ENCODE results near the gene TAF3.
"Not testable (repeated sequence)": the region's sequence is repeated elsewhere in the genome, so short reads cannot be mapped to it uniquely, and the experiment has no call there.

TAF3 gene, protein sequence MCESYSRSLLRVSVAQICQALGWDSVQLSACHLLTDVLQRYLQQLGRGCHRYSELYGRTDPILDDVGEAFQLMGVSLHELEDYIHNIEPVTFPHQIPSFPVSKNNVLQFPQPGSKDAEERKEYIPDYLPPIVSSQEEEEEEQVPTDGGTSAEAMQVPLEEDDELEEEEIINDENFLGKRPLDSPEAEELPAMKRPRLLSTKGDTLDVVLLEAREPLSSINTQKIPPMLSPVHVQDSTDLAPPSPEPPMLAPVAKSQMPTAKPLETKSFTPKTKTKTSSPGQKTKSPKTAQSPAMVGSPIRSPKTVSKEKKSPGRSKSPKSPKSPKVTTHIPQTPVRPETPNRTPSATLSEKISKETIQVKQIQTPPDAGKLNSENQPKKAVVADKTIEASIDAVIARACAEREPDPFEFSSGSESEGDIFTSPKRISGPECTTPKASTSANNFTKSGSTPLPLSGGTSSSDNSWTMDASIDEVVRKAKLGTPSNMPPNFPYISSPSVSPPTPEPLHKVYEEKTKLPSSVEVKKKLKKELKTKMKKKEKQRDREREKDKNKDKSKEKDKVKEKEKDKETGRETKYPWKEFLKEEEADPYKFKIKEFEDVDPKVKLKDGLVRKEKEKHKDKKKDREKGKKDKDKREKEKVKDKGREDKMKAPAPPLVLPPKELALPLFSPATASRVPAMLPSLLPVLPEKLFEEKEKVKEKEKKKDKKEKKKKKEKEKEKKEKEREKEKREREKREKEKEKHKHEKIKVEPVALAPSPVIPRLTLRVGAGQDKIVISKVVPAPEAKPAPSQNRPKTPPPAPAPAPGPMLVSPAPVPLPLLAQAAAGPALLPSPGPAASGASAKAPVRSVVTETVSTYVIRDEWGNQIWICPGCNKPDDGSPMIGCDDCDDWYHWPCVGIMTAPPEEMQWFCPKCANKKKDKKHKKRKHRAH

DNA sequence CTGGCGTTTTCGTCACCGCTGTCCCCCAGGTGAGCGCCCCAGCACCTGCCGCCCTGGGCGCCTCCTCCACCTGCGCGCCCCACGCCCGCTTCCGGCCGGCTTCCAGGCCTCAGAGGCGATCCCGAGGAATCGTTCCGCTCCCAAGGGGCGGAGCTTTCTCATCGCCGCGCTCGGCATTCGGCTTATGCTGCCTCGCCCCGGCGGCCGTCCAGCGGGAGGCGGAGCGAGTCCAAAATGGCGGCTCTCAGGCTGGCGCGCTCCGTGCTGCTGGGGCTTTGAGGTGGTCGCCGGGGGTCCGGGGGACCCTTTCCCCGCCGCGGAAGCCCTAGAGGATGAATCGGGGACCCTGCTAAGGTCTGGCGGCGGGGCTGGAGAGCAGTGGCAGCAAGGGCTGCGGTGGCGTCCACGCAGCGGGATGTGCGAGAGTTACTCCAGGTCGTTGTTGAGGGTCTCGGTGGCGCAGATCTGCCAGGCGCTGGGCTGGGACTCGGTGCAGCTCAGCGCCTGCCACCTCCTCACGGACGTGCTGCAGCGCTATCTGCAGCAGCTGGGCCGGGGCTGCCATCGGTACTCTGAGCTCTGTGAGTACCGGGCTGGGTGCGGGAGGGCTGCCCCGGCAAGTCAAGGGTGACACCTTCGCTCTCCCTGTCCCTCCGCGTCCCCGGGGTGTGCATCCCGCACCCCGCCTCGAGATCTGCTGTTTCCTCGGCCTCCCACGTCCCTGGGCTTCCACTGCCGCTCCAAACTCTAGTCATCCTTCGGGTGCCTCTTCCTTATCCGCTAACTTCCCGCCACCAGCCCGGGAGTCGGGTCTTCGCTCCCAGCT is at the start of gene TAF3:
Gene TAF3, plus strand, starts transcription at position 211 of the 826 bp plus-strand sequence. Its CDS starts 205 bp downstream, at position 416.
- no peaks in the 10 kb centered on the region for H3K27me3 Mint-ChIP-seq
- H3K9me3 Mint-ChIP-seq (ENCODE audit: low read depth) = no peaks in the 10 kb centered on the region
- H3K36me3 Mint-ChIP-seq = no peaks in the 10 kb centered on the region
- H3K27ac Mint-ChIP-seq = peak within 1 kb of the TSS; percentile 93
- H3K4me1 Mint-ChIP-seq (ENCODE audit: low read depth) = peaks cover 43% of the 10 kb centered on the region
- H3K4me3 Mint-ChIP-seq = peak within 1 kb of the TSS; percentile 99

DNA sequence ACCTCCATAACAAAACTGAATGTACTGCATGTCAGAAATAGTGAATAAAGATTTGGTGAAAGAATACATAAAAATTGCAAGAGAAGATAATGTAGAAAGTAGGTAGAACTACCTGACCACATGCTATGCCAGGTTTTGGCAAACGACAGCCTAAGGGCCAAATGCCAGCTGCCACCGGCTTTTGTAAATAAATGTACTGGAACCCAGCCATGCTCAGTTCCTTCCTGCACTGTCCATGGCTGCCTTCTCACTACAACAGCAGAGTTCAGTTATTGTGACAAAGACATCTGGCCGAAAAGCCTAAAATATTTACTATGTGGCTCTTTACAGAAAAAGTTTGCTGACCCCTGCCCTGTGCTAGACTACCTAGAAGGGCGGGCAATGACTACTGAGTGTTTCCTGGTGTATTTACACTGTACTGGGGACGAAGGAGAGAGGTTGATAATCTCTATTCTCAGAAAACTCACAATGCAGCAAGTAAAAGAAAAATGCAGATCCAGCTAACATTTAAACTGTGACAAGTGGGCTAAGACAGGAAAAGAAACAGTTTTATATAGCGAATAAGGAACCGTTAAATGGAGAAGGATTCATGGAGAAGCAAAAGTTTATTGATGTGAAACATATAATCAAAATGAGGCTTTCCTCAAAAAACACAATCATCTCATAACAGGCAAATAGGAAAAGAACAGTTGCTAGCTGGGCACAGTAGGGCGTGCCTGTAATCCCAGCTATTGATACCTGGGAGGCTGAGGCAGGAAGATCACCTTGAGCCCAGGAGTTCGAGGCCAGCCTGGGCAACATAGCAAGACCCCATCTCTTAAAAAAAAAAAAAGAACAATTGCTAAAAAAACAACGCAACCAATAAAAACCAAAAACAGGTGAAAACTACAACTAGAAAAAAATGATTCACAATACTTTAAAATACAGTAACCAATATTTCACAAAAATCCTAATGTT is 44.2 kb upstream of the TAF3 start:
- no peaks in the 10 kb centered on the region for H3K9me3 Mint-ChIP-seq (ENCODE audit: low read depth)
- H3K27me3 Mint-ChIP-seq = no peaks in the 10 kb centered on the region
- no peak overlapping the region for H3K4me3 Mint-ChIP-seq
- peaks cover 17% of the 10 kb centered on the region for H3K36me3 Mint-ChIP-seq
- no peak overlapping the region for H3K27ac Mint-ChIP-seq
- H3K4me1 Mint-ChIP-seq (ENCODE audit: low read depth) = no peaks in the 10 kb centered on the region

DNA sequence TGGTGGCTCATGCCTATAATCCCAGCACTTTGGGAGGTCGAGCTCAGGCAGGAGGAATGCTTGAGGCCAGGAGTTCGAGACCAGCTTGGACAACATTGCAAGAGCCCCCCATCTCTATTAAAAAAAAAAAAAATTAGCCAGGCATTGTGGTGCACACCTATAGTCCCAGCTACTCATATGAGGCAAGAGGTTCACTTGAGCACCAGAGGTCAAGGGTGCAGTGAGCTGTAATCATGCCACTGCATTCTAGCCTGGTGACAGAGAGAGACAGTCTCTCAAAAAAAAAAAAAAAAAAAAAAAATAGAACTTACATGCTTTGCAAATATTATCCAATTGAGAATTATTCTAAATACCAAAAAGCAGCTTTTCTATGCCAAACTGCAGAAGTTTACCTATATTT is 41.5 kb upstream of the TAF3 start:
- Mint-ChIP-seq H3K4me3 (no peak overlapping the region), H3K9me3 (ENCODE audit: low read depth) (no peaks in the 10 kb centered on the region), H3K27me3 (no peaks in the 10 kb centered on the region), H3K27ac (no peak overlapping the region), H3K4me1 (ENCODE audit: low read depth) (peaks cover 2% of the 10 kb centered on the region), H3K36me3 (peaks cover 21% of the 10 kb centered on the region)

DNA sequence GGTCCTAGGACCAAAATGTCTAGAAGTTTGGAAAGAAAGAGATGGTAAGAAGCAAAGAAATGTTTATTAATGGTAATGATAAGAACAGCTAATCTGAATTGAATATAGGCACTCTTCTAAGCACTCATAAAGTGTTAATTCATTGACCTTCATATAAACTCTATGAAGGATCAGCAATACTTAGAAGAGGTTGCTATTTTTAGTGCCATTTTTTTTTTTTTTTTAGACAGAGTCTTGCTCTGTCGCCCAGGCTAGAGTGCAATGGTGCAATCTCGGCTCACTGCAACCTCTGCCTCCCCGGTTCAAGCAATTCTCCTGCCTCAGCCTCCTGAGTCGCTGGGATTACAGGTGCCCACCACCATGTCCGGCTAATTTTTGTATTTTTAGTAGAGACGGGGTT is 36.1 kb upstream of the TAF3 start:
- H3K27ac Mint-ChIP-seq; H3K9me3 Mint-ChIP-seq (ENCODE audit: low read depth); H3K27me3 Mint-ChIP-seq; H3K4me3 Mint-ChIP-seq: not testable (repeated sequence)
- Mint-ChIP-seq H3K36me3 (peaks cover 17% of the 10 kb centered on the region), H3K4me1 (ENCODE audit: low read depth) (peaks cover 28% of the 10 kb centered on the region)

DNA sequence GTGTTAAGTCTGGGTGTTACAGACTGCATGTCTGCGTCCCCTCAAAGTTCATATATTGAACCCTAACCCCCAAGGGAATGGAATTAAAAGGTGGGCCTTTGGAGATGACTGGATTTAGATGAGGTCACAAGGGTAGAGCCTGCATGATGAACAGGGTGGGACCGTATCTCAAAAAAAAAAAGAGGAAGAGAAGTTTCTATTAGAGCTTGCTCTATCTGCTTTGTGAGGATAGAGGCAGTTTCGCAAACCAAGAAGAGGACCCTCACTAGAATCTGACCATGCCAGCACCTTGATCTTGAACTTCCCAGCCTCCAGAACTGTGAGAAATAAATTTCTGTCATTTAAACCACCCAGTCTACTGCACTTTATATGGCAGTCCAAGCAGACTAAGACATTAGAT is 31.9 kb upstream of the TAF3 start:
- peaks cover 9% of the 10 kb centered on the region for H3K36me3 Mint-ChIP-seq
- H3K27ac Mint-ChIP-seq = peak overlapping the region; percentile 28
- peaks cover 54% of the 10 kb centered on the region for H3K4me1 Mint-ChIP-seq (ENCODE audit: low read depth)
- no peaks in the 10 kb centered on the region for H3K9me3 Mint-ChIP-seq (ENCODE audit: low read depth)
- no peaks in the 10 kb centered on the region for H3K27me3 Mint-ChIP-seq
- no peak overlapping the region for H3K4me3 Mint-ChIP-seq

DNA sequence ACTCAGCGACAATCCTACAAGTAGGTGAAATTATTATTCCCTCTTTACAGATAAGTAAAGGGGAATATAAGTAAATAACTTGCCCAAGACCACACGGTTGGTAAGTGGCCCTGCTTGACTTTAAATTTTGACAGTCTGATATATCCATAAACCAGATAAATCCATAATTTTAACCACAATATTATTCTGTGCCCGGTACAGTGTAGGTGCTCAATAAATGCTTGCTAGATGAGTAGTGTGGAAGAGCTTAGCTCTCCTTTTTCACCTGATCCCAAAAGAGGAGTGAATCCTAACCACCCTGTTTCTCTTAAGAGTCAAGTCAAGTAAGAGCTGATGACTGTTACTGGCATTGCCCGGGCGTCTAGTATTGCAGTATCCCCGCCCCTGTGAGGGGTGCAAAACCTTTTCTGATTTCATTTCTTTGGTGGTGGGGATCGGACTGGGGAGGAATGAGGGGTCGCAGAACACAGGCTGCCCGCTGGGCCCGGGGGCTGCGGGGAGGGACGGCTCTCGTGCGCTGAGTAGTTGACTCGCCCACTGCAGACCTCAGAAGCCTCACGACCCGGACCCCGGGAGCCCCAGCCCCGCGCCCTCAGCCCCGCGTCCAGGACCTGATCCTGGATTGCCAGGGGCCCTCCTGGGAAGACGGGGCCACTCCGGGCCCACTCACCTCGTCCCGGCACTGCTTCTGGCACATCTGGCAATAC is 31.0 kb upstream of the TAF3 start:
- no peak overlapping the region for H3K4me3 Mint-ChIP-seq
- no peaks in the 10 kb centered on the region for H3K27me3 Mint-ChIP-seq
- H3K27ac Mint-ChIP-seq = no peak overlapping the region
- peaks cover 11% of the 10 kb centered on the region for H3K36me3 Mint-ChIP-seq
- H3K9me3 Mint-ChIP-seq (ENCODE audit: low read depth) = no peaks in the 10 kb centered on the region
- peaks cover 63% of the 10 kb centered on the region for H3K4me1 Mint-ChIP-seq (ENCODE audit: low read depth)

DNA sequence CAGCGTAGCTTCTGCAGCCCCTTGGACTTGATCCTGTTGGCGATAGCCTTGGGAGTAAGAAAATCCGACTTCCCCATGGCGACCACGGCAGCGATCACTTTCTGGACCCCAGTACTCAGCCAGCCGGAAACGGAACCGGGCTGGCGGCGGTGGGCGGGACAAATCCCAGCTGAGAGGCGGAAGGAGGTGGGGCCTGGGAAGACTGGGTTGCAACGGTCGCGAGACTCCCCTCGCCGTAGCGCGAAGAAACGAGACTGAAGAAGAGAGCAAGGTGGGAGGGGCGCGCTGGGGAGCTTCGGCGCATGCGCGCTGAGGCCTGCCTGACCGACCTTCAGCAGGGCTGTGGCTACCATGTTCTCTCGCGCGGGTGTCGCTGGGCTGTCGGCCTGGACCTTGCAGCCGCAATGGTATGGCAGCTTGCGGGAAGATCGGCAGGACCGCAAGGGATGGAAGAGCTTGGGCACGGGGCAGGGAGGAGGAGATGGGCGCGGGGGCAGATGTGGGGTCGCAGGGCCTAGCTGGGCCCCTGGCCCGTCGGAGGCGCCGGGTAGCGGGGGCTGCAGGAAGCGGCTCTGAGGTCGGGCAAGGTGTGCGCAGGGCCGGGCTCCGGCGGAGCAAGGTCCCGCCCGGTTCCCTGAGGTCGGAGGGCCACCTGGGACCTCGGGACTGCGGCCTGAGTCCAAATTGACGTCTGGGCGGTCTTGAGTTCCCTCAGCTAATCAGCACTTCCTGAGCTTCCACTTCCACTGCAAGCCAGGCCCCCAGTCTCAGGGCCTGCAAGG is 30.3 kb upstream of the TAF3 start, which contains the start of the genes ATP5F1C and KIN:
Gene ATP5F1C, plus strand, starts transcription at position 321 of the 782 bp plus-strand sequence. Its CDS starts 31 bp downstream, at position 352.
Gene KIN, minus strand, starts transcription at position 137 of the 782 bp plus-strand sequence. Its CDS starts 60 bp downstream, at position 77.
- Mint-ChIP-seq H3K27ac (no peak within 1 kb of the TSS), H3K9me3 (ENCODE audit: low read depth) (no peaks in the 10 kb centered on the region), H3K4me1 (ENCODE audit: low read depth) (peaks cover 70% of the 10 kb centered on the region), H3K4me3 (no peak within 1 kb of the TSS), H3K36me3 (peaks cover 11% of the 10 kb centered on the region), H3K27me3 (no peaks in the 10 kb centered on the region)

DNA sequence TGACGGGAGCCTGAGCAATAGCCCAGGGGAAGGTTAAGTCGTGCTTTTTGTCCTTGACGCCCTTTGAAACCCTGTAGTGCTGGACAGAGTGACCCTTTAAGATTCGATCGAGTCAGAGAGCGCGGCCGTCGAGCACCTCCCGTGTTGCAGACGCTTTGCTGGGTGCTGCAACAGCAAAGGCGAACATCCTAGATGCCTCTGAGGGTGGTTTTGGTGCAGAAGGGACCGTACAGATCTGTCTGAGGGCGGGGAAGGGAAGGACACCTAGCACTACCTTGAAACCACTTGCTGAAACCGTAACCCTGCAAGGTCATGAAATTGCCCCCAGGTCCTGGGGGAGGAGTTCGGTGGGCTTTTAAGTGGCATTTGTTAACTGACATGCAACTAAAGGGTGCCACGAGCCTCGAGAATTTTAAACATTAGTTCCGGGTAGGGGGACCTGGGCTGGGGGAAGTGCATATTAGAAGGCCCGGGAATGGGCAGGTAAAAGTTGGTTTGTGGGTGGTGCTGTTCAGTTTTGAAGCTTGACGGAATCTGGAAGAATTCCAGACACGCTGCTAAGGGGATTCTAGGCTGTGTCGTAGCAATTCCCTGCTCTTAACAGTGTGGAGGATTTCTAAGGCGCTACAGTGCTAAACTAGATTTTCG is 29.5 kb upstream of the TAF3 start:
- peaks cover 8% of the 10 kb centered on the region for H3K36me3 Mint-ChIP-seq
- H3K27ac Mint-ChIP-seq = no peak overlapping the region
- H3K4me3 Mint-ChIP-seq = no peak overlapping the region
- H3K9me3 Mint-ChIP-seq (ENCODE audit: low read depth) = no peaks in the 10 kb centered on the region
- H3K27me3 Mint-ChIP-seq = no peaks in the 10 kb centered on the region
- H3K4me1 Mint-ChIP-seq (ENCODE audit: low read depth) = peaks cover 69% of the 10 kb centered on the region

DNA sequence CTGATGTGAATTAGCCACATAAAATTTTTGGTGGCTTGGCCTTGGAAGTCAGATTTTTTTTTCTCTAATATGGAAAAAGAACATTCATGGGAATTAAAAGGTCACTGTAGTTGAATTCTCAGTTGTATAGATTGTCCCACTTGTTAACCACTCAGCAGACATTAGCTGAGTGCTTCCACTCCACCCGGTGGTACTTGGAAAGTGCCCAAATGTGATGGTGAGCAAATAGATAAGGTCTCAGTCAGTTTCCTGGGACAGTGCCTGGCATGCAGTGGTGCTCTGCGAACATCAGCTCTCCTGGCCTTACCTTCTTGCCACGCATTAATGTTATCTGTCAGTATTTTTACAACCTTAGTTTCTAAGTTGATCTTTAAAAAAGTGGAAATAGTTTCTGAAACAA is 28.9 kb upstream of the TAF3 start:
- no peaks in the 10 kb centered on the region for H3K27me3 Mint-ChIP-seq
- no peak overlapping the region for H3K4me3 Mint-ChIP-seq
- H3K36me3 Mint-ChIP-seq = peaks cover 8% of the 10 kb centered on the region
- peaks cover 72% of the 10 kb centered on the region for H3K4me1 Mint-ChIP-seq (ENCODE audit: low read depth)
- peak overlapping the region; percentile 54 for H3K27ac Mint-ChIP-seq
- no peaks in the 10 kb centered on the region for H3K9me3 Mint-ChIP-seq (ENCODE audit: low read depth)

DNA sequence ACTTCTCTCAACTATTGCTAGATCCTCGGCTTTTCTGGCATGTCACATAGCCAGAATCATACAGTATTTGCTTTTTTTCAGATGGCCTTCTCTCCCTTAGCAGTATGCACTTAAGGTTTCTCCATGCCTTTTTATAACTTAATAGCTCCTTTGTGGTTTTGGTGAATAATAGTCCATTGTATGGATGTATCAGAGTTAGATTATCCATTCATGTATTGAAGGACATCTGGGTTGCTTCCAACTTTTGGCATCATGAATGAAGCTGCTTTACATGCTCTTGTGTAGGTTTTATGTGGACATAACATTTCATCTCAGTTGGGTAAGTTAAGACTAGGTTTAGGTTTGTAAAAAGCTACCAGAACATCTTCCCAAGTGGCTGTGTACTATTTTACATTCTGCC is 25.8 kb upstream of the TAF3 start:
- Mint-ChIP-seq H3K36me3 (peaks cover 14% of the 10 kb centered on the region), H3K4me3 (peak overlapping the region; percentile 12)

DNA sequence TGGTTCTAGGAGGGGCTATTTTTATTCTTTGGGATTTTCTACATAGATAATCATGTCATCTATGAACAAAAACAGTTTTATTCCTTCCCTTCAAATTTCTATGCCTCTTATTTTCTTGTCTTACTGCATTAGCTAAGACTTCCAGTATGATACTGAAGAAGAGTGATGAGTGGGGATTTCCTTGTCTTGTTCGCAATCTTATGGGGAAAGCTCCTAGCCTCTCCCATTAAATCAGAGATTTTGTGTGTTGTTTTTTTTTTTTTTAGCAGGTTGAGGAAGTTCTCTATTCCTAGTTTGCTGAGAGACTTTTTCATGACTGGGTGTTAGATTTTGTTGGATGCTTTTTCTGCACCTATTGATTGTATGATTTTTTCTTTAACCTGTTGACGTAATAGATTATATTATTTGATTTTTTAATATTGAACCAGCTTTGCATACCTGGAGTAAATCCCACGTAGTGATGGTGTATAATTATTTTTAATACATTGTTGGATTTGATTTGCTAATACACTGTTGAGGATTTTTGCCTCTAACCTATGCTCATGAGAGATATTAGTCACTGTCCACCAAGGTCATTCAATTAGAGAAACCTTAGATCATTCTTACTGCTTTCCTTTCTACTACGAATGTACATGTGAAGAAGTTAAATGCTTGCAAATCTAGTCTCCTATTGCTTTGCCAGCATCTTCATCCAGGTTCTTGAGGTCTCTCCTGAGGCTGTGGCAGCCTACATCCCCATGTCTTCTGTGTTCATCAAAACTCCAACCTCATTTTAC is 23.9 kb upstream of the TAF3 start:
- Mint-ChIP-seq H3K4me1 (ENCODE audit: low read depth) (peaks cover 73% of the 10 kb centered on the region), H3K9me3 (ENCODE audit: low read depth) (no peaks in the 10 kb centered on the region), H3K27ac (peak overlapping the region; percentile 8)

More for the DNA sequence above, 25.8 kb upstream of the TAF3 start:
- Mint-ChIP-seq H3K27me3 (no peaks in the 10 kb centered on the region), H3K9me3 (ENCODE audit: low read depth) (no peaks in the 10 kb centered on the region), H3K27ac (no peak overlapping the region), H3K4me1 (ENCODE audit: low read depth) (peaks cover 81% of the 10 kb centered on the region)

More for the DNA sequence above, 23.9 kb upstream of the TAF3 start:
- Mint-ChIP-seq H3K4me3 (peak overlapping the region; percentile 28), H3K27me3 (no peaks in the 10 kb centered on the region), H3K36me3 (peaks cover 14% of the 10 kb centered on the region)

All from activated naive CD8-positive, alpha-beta T cell (primary cell).